Aorta (tissue), 5 donors: ENCODE data around the gene PALLD. TPM values are rescaled to one million over a fixed set of nuclear protein-coding genes. Genes with fewer than 3 reads are reported as not detected.

Source experiments
- ATAC-seq: fragments of 200-7000 bp; cut with Tn5 transposase; one replicate; pipeline ENCODE4 v1.9.1; 2022; ENCODE audit warnings: moderate library complexity; ENCODE audit not compliant: low FRiP score
- DNase-seq, 2 donors: peaks; one replicate each; pipeline ENCODE4 v3.0.0-alpha.2; 2020
- H3K27ac ChIP-seq, 2 donors: one replicate each; pipeline ENCODE4 v1.5.1; 2013; ENCODE audit warnings: low read length in 2 of 2, mild to moderate bottlenecking in 2 of 2, moderate library complexity in 2 of 2, control low read depth in 1 of 2, inconsistent platforms in 1 of 2, low read depth in 1 of 2
- H3K27me3 ChIP-seq, 2 donors: one replicate each; pipeline ENCODE4 v1.6.1; 2013; ENCODE audit warnings: control low read depth in 1 of 2, low read length in 1 of 2, mild to moderate bottlenecking in 1 of 2, moderate library complexity in 1 of 2; ENCODE audit not compliant: insufficient read depth in 2 of 2, control insufficient read depth in 1 of 2
- H3K36me3 ChIP-seq, 2 donors: one replicate each; pipeline ENCODE4 v1.6.1; 2013; ENCODE audit warnings: control low read depth in 1 of 2, low read length in 1 of 2, mild to moderate bottlenecking in 1 of 2; ENCODE audit not compliant: insufficient read depth in 2 of 2, control insufficient read depth in 1 of 2
- H3K4me1 ChIP-seq, 2 donors: one replicate each; pipeline ENCODE4 v1.6.1; 2013; ENCODE audit warnings: low read length in 2 of 2, control low read depth in 1 of 2, mild to moderate bottlenecking in 1 of 2, moderate library complexity in 1 of 2; ENCODE audit not compliant: insufficient read depth in 2 of 2, control insufficient read depth in 1 of 2
- H3K4me3 ChIP-seq, 2 donors: one replicate each; pipeline ENCODE4 v1.5.1; 2013; ENCODE audit warnings: low read length in 2 of 2, control low read depth in 1 of 2, mild to moderate bottlenecking in 1 of 2
- H3K9me3 ChIP-seq: one replicate; pipeline ENCODE4 v1.6.1; 2013; ENCODE audit warnings: mild to moderate bottlenecking, low read length; ENCODE audit not compliant: control insufficient read depth
- WGBS, 2 donors: extraction: QIAGEN DNeasy Blood & Tissue Kit; methylation state at CpG; one replicate each; pipeline ENCODE4 v1.1.7; 2013; 5-methylcytosine and 5-hydroxymethylcytosine counted together
- intact Hi-C, 2 donors: fragments of 100-400 bp; cut with DNase I; formaldehyde crosslinking; loops; one replicate each; pipeline versions ENCODE4 v1.14.2 to v1.15.0; 2022
- polyA plus RNA-seq, 2 donors: library from polyadenylated mRNA; stranded (reverse); fragments of 200-250 nt; gene quantifications; one replicate each; pipeline ENCODE4 v1.2.3, GENCODE V29; 2013
- total RNA-seq, 2 donors: library from RNA; stranded (reverse); fragmentation: NEBNext Ultra II Directional; extraction: Animal tissue kit (Norgen Biotek cat#: 25700); gene quantifications; one replicate each; pipeline ENCODE4 v1.2.1, GENCODE V29; 2021
- donor health status: healthy with polysubstance abuse.
- donor health status: Bipolar disorder and iron deficiency.
- donor health status: DM: no; HTN: no; CAD: no.
- donor health status: DM: no; HTN: no; CAD: no.
- donor health status: DM: yes; HTN: yes; CAD: no.

The PALLD gene
- total and polyA plus RNA-seq, 4 donors = 253 to 626 (median 464) TPM

DNA sequence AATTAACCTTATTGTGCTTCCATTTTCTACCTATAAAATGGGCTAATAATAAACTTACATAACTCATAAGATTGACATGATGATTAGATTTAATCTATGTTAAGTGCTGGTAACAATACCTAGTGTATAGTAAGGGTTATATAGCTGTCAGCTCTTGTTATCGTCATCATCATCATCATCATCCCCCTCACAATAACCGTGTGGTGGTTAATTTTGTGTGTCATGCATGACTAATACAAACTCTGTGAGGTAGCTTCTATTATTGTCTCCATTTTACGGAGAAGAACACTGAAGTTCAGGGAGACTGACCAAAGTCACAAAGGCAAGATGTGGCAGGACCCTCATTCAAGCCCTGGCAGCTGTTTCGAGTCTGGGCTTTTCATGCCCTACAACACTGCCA lies 211.3 kb downstream of the PALLD start:
- ATAC-seq = no peak
- H3K27me3 ChIP-seq = no peaks in the 10 kb centered on the region
- no peak for DNase-seq
- H3K4me1 ChIP-seq = peaks cover 3 to 4% of the 10 kb centered on the region in 2 donors
- intact Hi-C loops = loop anchor here (10.0 kb wide), 2 partner anchors 193 to 777 kb away; no protein-coding TSS in a partner anchor
- no peak overlapping the region for H3K4me3 ChIP-seq
- 79 to 81% methylated on average over 4 of the region's 4 CpGs for WGBS, 2 donors
- H3K9me3 ChIP-seq = no peaks in the 10 kb centered on the region
- no peaks in the 10 kb centered on the region for H3K36me3 ChIP-seq
- no peak overlapping the region for H3K27ac ChIP-seq

DNA sequence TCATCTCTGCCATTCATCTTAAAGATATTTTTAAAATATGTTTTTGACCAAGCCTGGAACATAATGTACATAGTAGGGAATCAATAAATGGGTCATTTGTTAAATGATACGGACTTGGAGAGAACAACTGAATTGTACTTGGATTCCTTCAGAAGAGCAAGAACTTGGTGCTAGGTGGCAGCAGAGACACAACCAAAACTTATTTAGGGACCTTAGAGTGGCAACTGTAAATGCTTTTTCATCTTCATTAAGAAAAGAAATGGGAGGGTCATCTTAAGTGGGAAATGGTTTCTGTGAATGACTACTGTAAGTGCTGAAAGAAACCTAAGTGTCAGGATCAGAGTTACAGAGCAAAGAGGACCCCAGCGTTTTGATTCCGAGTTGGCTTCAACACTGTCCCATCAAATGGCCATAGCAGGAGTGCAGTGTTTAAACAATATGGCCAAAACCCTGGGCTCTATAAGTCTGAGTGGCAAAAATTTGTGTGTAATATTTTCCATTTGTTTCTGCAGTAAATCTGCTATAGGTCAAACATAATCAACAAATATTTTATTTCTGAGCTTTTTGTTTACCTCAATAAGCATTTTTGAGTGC lies 213.6 kb downstream of the PALLD start:
- ATAC-seq (peak; percentile 68), DNase-seq (peak in 1 of 2 donors; percentile 60)
- WGBS, 2 donors = 35 to 42% methylated on average over 3 of the region's 3 CpGs
- H3K9me3 ChIP-seq = no peaks in the 10 kb centered on the region
- H3K36me3 ChIP-seq = no peaks in the 10 kb centered on the region
- H3K4me1 ChIP-seq = peaks cover 4 to 5% of the 10 kb centered on the region in 2 donors
- intact Hi-C loops = loop anchor here (2.0 to 10.0 kb wide), 11 partner anchors 54 to 304 kb away; partner anchors contain the start of gene CBR4 (in 1 of the 2)
- H3K4me3 ChIP-seq = no peak overlapping the region
- no peaks in the 10 kb centered on the region for H3K27me3 ChIP-seq
- peak overlapping the region; percentile 64 to 96 for H3K27ac ChIP-seq

- H3K9me3 ChIP-seq = no peaks in the 10 kb centered on the region
- H3K4me1 ChIP-seq = peaks cover 4 to 5% of the 10 kb centered on the region in 2 donors
- peak; percentile 68 to 80 for DNase-seq
These were observed 214.6 kb downstream of the PALLD start for GRCh38 chr4:168711197-168712140.

DNA sequence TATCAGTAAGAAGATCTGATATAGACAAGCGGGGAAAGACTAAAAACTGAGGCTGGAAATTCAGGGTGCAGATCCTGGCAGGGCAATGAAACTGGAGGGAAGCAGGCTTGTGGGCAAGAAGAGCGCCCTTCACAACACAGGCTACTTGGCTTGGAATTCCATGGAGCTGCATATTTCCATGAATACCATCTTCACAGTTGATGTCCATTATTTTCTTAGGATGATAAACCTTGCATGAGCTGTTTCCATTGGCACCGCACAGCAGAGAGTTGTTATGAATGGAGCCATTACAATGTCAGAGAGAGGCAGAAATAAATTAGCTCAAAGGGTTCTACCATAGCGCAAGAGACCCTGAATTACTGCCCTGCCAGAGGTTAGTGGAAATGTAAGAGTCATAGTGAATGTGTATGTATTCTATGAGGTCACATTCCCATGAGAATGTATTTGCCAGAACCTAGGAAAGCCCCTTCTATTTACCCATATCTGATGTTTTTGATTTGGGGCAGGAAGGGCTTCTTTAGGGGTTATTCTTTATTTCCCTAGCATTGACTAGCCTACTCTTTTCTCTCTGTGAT lies 215.6 kb downstream of the PALLD start:
- Histone ChIP-seq H3K27ac (peak overlapping the region; percentile 42 to 87), H3K27me3 (no peaks in the 10 kb centered on the region), H3K4me1 (peaks cover 4 to 8% of the 10 kb centered on the region in 2 donors), H3K9me3 (no peaks in the 10 kb centered on the region), H3K4me3 (no peak overlapping the region), H3K36me3 (no peaks in the 10 kb centered on the region)
- WGBS, 2 donors = 4 to 9% methylated on average over 4 of the region's 4 CpGs
- intact Hi-C loops = loop anchor here (5.0 to 10.0 kb wide), 8 partner anchors 52 to 302 kb away; partner anchors contain the start of gene CBR4 (in 1 of the 2)
- ATAC-seq (peak; percentile 16), DNase-seq (no peak)

More at GRCh38 chr4:168711197-168712140, 214.6 kb downstream of the PALLD start:
- H3K27ac ChIP-seq = peak overlapping the region; percentile 96
- no peaks in the 10 kb centered on the region for H3K27me3 ChIP-seq
- peak; percentile 80 for ATAC-seq
- intact Hi-C loops = loop anchor here (2.0 to 10.0 kb wide), 11 partner anchors 53 to 303 kb away; partner anchors contain the start of gene CBR4 (in 1 of the 2)
- H3K36me3 ChIP-seq = no peaks in the 10 kb centered on the region
- no peak overlapping the region for H3K4me3 ChIP-seq
- 8 to 9% methylated on average over 11 of the region's 11 CpGs for WGBS, 2 donors

DNA sequence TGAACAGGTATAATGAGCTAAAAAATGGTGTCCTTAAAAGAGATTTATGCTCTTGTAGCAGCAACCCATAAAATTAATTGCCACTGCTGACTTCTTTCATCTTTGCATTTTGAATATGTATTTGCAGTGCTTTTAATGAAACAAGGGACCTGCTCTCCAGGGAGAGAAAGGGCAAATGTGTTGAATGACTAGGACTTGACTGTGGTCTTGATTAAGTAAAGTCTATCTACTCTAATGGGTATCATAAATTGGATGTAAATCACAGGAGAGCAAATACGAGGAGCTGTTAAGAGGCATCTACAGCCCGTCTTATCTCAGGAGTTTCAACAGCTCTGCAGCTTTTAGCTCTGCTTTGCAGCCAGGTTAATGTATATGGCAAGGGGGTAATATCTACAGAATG lies 216.4 kb downstream of the PALLD start:
- DNase-seq (no peak), ATAC-seq (no peak)
- H3K36me3 ChIP-seq = no peaks in the 10 kb centered on the region
- H3K4me1 ChIP-seq = peaks cover 6 to 8% of the 10 kb centered on the region in 2 donors
- H3K9me3 ChIP-seq = no peaks in the 10 kb centered on the region
- intact Hi-C loops = loop anchor here (5.0 to 10.0 kb wide), 8 partner anchors 52 to 302 kb away; partner anchors contain the start of gene CBR4 (in 1 of the 2)
- H3K27ac ChIP-seq = peak overlapping the region in 1 of 2 donors; percentile 57
- 94 to 99% methylated on average over 2 of the region's 2 CpGs for WGBS, 2 donors
- no peaks in the 10 kb centered on the region for H3K27me3 ChIP-seq
- H3K4me3 ChIP-seq = no peak overlapping the region

GRCh38 chr4:168715896-168716295 lies 219.0 kb downstream of the PALLD start:
- intact Hi-C loops = loop anchor here (10.0 kb wide), 3 partner anchors 49 to 299 kb away; partner anchors contain the start of gene CBR4 (in 1 of the 2)
- Histone ChIP-seq H3K4me1 (peaks cover 6 to 8% of the 10 kb centered on the region in 2 donors), H3K36me3 (no peaks in the 10 kb centered on the region), H3K27me3 (no peaks in the 10 kb centered on the region), H3K27ac (peak overlapping the region; percentile 48 to 82), H3K9me3 (no peaks in the 10 kb centered on the region), H3K4me3 (no peak overlapping the region)
- ATAC-seq (no peak), DNase-seq (no peak)
- WGBS, 2 donors = 89 to 92% methylated on average over 7 of the region's 7 CpGs

GRCh38 chr4:168716406-168717129 lies 219.7 kb downstream of the PALLD start:
- Histone ChIP-seq H3K4me3 (no peak overlapping the region), H3K27ac (peak overlapping the region; percentile 48 to 90), H3K4me1 (peaks cover 2 to 8% of the 10 kb centered on the region in 2 donors), H3K36me3 (no peaks in the 10 kb centered on the region), H3K27me3 (no peaks in the 10 kb centered on the region), H3K9me3 (no peaks in the 10 kb centered on the region)
- peak; percentile 61 for ATAC-seq
- intact Hi-C loops = loop anchor here (10.0 kb wide), 3 partner anchors 48 to 298 kb away; partner anchors contain the start of gene CBR4 (in 1 of the 2)
- 74 to 77% methylated on average over 3 of the region's 3 CpGs for WGBS, 2 donors
- DNase-seq = no peak
